Smooth muscle cell (in vitro differentiated cells): ENCODE measurements around the gene ITGA5. TPM values are rescaled to one million over a fixed set of nuclear protein-coding genes. Genes with fewer than 3 reads are reported as not detected.

Experiments
- DNase-seq: peaks from one replicate; lab custom pipeline; 2025; ENCODE audit not compliant: unreplicated experiment; lab: John Stamatoyannopoulos, UW
- H2AFZ ChIP-seq: fragments of 200-600 bp; sonication (generic); 2 replicates; pipeline ENCODE4 v1.6.0; 2016; ENCODE audit warnings: antibody characterized with exemption, low read depth, mild to moderate bottlenecking
- H3F3A ChIP-seq: fragments of 200-600 bp; sonication (generic); 2 replicates; pipeline ENCODE4 v1.6.0; 2017; ENCODE audit warnings: antibody characterized with exemption, low read depth
- H3K27ac ChIP-seq: fragments of 200-600 bp; sonication (generic); 2 replicates; pipeline ENCODE4 v1.5.1; 2016; ENCODE audit warnings: low read depth, mild to moderate bottlenecking
- H3K27me3 ChIP-seq: fragments of 200-600 bp; sonication (generic); 2 replicates; pipeline ENCODE4 v1.6.1; 2016; ENCODE audit warnings: low read depth, mild to moderate bottlenecking
- H3K36me3 ChIP-seq: fragments of 200-600 bp; sonication (generic); 2 replicates; pipeline ENCODE4 v1.5.1; 2016; ENCODE audit warnings: low read depth
- H3K4me1 ChIP-seq: fragments of 200-600 bp; sonication (generic); 2 replicates; pipeline ENCODE4 v1.5.1; 2016; ENCODE audit warnings: low read depth
- H3K4me2 ChIP-seq: fragments of 200-600 bp; sonication (generic); 2 replicates; pipeline ENCODE4 v1.6.0; 2016; ENCODE audit warnings: mild to moderate bottlenecking
- H3K4me3 ChIP-seq: fragments of 200-600 bp; sonication (generic); 2 replicates; pipeline ENCODE4 v1.5.1; 2016; ENCODE audit warnings: mild to moderate bottlenecking
- H3K79me2 ChIP-seq: fragments of 200-600 bp; sonication (generic); 2 replicates; pipeline ENCODE4 v1.6.0; 2016; ENCODE audit warnings: low read depth, mild to moderate bottlenecking
- H3K9ac ChIP-seq: fragments of 200-600 bp; sonication (generic); 2 replicates; pipeline ENCODE4 v1.6.0; 2016; ENCODE audit warnings: low read depth
- H3K9me3 ChIP-seq: fragments of 200-600 bp; sonication (generic); replicated peaks from 2 replicates; pipeline ENCODE4 v1.5.1; 2016; ENCODE audit warnings: low read depth
- H4K20me1 ChIP-seq: fragments of 200-600 bp; sonication (generic); 2 replicates; pipeline ENCODE4 v1.6.0; 2016; ENCODE audit warnings: low read depth
- CTCF ChIP-seq: fragments of 200-600 bp; sonication (generic); IDR thresholded peaks from 2 replicates; pipeline ENCODE4 v1.5.1; 2017; ENCODE audit warnings: borderline replicate concordance, mild to moderate bottlenecking, antibody characterized with exemption; ENCODE audit not compliant: insufficient read depth, poor library complexity, severe bottlenecking
- WGBS: methylation state at CpG from one replicate; pipeline ENCODE4 v1.1.7; 2016; ENCODE audit warnings: low lambda C conversion rate; 5-methylcytosine and 5-hydroxymethylcytosine counted together
- polyA plus RNA-seq: library from polyadenylated mRNA; unstranded; fragments of >200 nt; fragmentation: Nextera tagmentation; extraction: Ambion mirVana; gene quantifications from 2 replicates; pipeline ENCODE4 v1.2.1, GENCODE V29; 2016
- total RNA-seq: library from RNA; depleted of rRNA; stranded (reverse); fragments of >200 nt; gene quantifications from 2 replicates; pipeline ENCODE4 v1.2.3, GENCODE V29; 2014

The ITGA5 gene
- total and polyA plus RNA-seq, 2 experiments from 2014 or later: 163 to 192 TPM

- Histone ChIP-seq H3K9ac (no peak overlapping the region), H3K4me3 (no peak overlapping the region), H3K79me2 (no peaks in the 10 kb centered on the region), H3F3A (no peaks in the 10 kb centered on the region), H2AFZ (no peak overlapping the region), H3K27me3 (peaks cover 16% of the 10 kb centered on the region), H3K9me3 (no peaks in the 10 kb centered on the region), H4K20me1 (no peaks in the 10 kb centered on the region), H3K4me2 (no peak overlapping the region), H3K4me1 (peaks cover 3% of the 10 kb centered on the region), H3K27ac (no peak overlapping the region), H3K36me3 (no peaks in the 10 kb centered on the region)
- DNase-seq: no peak
- no peak for TF ChIP-seq CTCF
- 92% methylated on average over 4 of the region's 4 CpGs for WGBS
These were observed 24.4 kb upstream of the ITGA5 start for GRCh38 chr12:54443446-54443845.

- Histone ChIP-seq H3K9me3 (no peaks in the 10 kb centered on the region), H4K20me1 (no peaks in the 10 kb centered on the region), H3K4me2 (no peak overlapping the region), H3K27me3 (peaks cover 16% of the 10 kb centered on the region), H3K36me3 (no peaks in the 10 kb centered on the region), H3K4me3 (no peak overlapping the region), H2AFZ (no peak overlapping the region), H3K79me2 (no peaks in the 10 kb centered on the region), H3K27ac (no peak overlapping the region), H3F3A (no peaks in the 10 kb centered on the region), H3K9ac (no peak overlapping the region), H3K4me1 (peaks cover 3% of the 10 kb centered on the region)
- WGBS: 50% methylated on average over 1 of the region's 1 CpG
- no peak for TF ChIP-seq CTCF
- DNase-seq: no peak
These were observed 23.9 kb upstream of the ITGA5 start for GRCh38 chr12:54442961-54443360.

DNA sequence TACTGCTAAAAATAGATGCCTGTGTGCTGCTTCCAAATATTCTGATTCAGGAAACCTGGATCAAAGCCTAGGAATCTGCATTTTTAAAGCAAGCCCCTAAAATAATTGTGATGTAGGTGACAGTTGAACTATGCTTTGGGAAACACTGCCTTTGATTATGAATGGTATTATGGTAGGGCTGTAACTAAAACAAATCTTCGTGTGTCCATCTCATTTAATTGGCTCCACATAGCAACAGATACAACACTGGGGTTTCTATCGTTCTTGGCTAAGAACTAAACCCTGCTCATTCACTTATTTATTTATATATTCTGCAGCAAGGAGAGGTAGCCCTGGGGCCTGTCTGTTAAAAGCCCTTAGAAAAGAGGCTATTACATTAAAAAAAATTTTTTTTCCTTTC is 23.0 kb upstream of the ITGA5 start:
- no peaks in the 10 kb centered on the region for H3F3A ChIP-seq
- WGBS: 66% methylated on average over 2 of the region's 2 CpGs

More for the DNA sequence above, 23.0 kb upstream of the ITGA5 start:
- no peak for DNase-seq
- Histone ChIP-seq H3K4me2 (no peak overlapping the region), H4K20me1 (no peaks in the 10 kb centered on the region), H3K36me3 (no peaks in the 10 kb centered on the region), H3K4me3 (no peak overlapping the region), H3K4me1 (peaks cover 3% of the 10 kb centered on the region), H3K9ac (no peak overlapping the region), H3K27me3 (peaks cover 8% of the 10 kb centered on the region), H2AFZ (no peak overlapping the region), H3K79me2 (no peaks in the 10 kb centered on the region), H3K9me3 (no peaks in the 10 kb centered on the region), H3K27ac (no peak overlapping the region)
- no peak for TF ChIP-seq CTCF
